MM.1S (cell line): ENCODE results near the gene TOX3.

Experiments used
- EZH2 ChIP-seq: fragments of 300-600 bp; sonication (generic); optimal IDR thresholded peaks from 2 replicates; pipeline ENCODE3; 2017; ENCODE audit warnings: low read depth, mild to moderate bottlenecking, antibody characterized with exemption, low read length, mixed read lengths
- EZH2phosphoT487 ChIP-seq: fragments of 300-600 bp; sonication (generic); IDR thresholded peaks from 2 replicates; pipeline ENCODE4 v1.6.1; 2018; ENCODE audit warnings: antibody characterized with exemption, low read length
- TF ChIP-seq, protein P1 (sequence below): fragments of 300-600 bp; sonication (generic); IDR thresholded peaks from 2 replicates; pipeline ENCODE4 v1.5.1; 2016; ENCODE audit warnings: antibody characterized with exemption, low read length, mixed read lengths

DNA sequence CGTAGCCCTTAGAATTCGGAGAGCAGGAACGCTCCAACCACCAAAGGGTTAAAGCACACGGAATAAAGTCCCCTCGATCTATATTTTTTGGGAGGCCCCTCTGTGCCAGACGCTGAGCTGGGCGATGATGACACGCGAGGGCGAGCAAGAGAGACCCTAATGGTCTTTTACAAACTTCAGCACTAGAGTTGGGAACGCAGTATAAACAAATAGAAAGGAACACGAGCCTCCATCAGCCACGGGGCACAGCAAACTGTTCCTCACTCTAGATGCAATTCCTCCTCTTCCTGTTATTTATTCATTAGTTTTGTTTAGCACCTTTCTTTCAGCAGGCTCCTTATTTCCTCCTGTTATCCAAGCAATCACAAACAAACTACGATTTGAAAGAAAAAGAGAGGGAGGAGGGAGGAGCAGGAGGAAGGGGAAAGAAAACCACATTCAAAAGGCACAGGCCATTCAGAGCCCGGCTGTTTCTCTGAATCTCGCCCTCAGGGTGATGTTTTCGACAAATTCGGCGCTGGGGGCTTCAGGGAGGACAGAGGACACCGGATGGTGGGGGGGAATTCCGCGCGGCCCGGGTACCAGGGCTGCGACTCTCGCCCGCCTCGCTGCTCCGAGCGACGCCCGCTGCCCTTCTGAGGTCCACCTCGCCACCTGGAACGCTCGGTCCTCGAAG lies 1.6 kb downstream of the TOX3 start:
- TF ChIP-seq EZH2phosphoT487 (no peak), EZH2 (no peak)
- TF ChIP-seq, protein P1, sequence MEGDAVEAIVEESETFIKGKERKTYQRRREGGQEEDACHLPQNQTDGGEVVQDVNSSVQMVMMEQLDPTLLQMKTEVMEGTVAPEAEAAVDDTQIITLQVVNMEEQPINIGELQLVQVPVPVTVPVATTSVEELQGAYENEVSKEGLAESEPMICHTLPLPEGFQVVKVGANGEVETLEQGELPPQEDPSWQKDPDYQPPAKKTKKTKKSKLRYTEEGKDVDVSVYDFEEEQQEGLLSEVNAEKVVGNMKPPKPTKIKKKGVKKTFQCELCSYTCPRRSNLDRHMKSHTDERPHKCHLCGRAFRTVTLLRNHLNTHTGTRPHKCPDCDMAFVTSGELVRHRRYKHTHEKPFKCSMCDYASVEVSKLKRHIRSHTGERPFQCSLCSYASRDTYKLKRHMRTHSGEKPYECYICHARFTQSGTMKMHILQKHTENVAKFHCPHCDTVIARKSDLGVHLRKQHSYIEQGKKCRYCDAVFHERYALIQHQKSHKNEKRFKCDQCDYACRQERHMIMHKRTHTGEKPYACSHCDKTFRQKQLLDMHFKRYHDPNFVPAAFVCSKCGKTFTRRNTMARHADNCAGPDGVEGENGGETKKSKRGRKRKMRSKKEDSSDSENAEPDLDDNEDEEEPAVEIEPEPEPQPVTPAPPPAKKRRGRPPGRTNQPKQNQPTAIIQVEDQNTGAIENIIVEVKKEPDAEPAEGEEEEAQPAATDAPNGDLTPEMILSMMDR, result no peak
